Neutrophil (primary cell): ENCODE measurements around the gene ORAI2.

ENCODE experiments used
- H3K27ac ChIP-seq: fragments of 200-600 bp; sonication (generic); 2 replicates; pipeline ENCODE4 v1.5.1; 2016; ENCODE audit warnings: mild to moderate bottlenecking, moderate library complexity
- H3K27me3 ChIP-seq: fragments of 200-600 bp; sonication (generic); 2 replicates; pipeline ENCODE4 v1.6.0; 2016; ENCODE audit warnings: mild to moderate bottlenecking
- H3K36me3 ChIP-seq: fragments of 200-600 bp; sonication (generic); 2 replicates; pipeline ENCODE4 v1.5.1; 2017
- H3K4me1 ChIP-seq, 2 experiments: fragments of 200-600 bp in 1 of 2; sonication (generic) in 1 of 2; 1 replicate in 1 of 2; 2 replicates in 1 of 2; pipeline versions ENCODE4 v1.5.1 to v1.6.1; 2013 to 2016; ENCODE audit warnings: low read depth in 1 of 2, low read length in 1 of 2, mild to moderate bottlenecking in 1 of 2, moderate library complexity in 1 of 2; ENCODE audit not compliant: control insufficient read depth in 1 of 2, insufficient read depth in 1 of 2
- H3K4me3 ChIP-seq, 2 experiments: fragments of 200-600 bp in 1 of 2; sonication (generic) in 1 of 2; 1 replicate in 1 of 2; 2 replicates in 1 of 2; pipeline ENCODE4 v1.5.1; 2013 to 2016; ENCODE audit warnings: low read depth in 1 of 2, low read length in 1 of 2, mild to moderate bottlenecking in 1 of 2, moderate library complexity in 1 of 2
- H3K9me3 ChIP-seq: fragments of 200-600 bp; sonication (generic); 2 replicates; pipeline ENCODE4 v1.5.1; 2016
- CTCF ChIP-seq: fragments of 200-600 bp; sonication (generic); IDR thresholded peaks from 2 replicates; pipeline ENCODE4 v1.5.1; 2016; ENCODE audit warnings: antibody characterized with exemption

ORAI2 gene

GRCh38 chr7:102449136-102449535, 15.8 kb downstream of the ORAI2 start:
- Histone ChIP-seq H3K27me3 (no peaks in the 10 kb centered on the region), H3K4me1 (peaks cover 3 to 14% of the 10 kb centered on the region in 2 experiments), H3K4me3 (no peak overlapping the region), H3K27ac (no peak overlapping the region), H3K36me3 (peaks cover 88% of the 10 kb centered on the region), H3K9me3 (no peaks in the 10 kb centered on the region)
- no peak for TF ChIP-seq CTCF

- peak; percentile 14 for TF ChIP-seq CTCF
- Histone ChIP-seq H3K27ac (peak overlapping the region; percentile 45), H3K9me3 (no peaks in the 10 kb centered on the region), H3K36me3 (peaks cover 87% of the 10 kb centered on the region), H3K4me3 (no peak overlapping the region), H3K4me1 (peaks cover 0 to 5% of the 10 kb centered on the region in 2 experiments), H3K27me3 (no peaks in the 10 kb centered on the region)
These were observed 16.9 kb downstream of the ORAI2 start for GRCh38 chr7:102450242-102450641.

GRCh38 chr7:102451371-102452054, 18.1 kb downstream of the ORAI2 start:
- Histone ChIP-seq H3K4me1 (no peaks in the 10 kb centered on the region), H3K27me3 (no peaks in the 10 kb centered on the region), H3K9me3 (no peaks in the 10 kb centered on the region), H3K36me3 (peaks cover 87% of the 10 kb centered on the region), H3K27ac (peak overlapping the region; percentile 13), H3K4me3 (no peak overlapping the region)
- TF ChIP-seq CTCF: no peak

- Histone ChIP-seq H3K9me3 (no peaks in the 10 kb centered on the region), H3K4me1 (no peaks in the 10 kb centered on the region)
- TF ChIP-seq CTCF: no peak
These were observed 19.1 kb downstream of the ORAI2 start for GRCh38 chr7:102452451-102452850.

GRCh38 chr7:102453319-102453718, 19.9 kb downstream of the ORAI2 start:
- peak overlapping the region; percentile 33 for H3K27ac ChIP-seq
- no peaks in the 10 kb centered on the region for H3K4me1 ChIP-seq
- H3K9me3 ChIP-seq: no peaks in the 10 kb centered on the region
- no peaks in the 10 kb centered on the region for H3K27me3 ChIP-seq
- H3K36me3 ChIP-seq: peaks cover 87% of the 10 kb centered on the region
- TF ChIP-seq CTCF: no peak
- H3K4me3 ChIP-seq: no peak overlapping the region

More at GRCh38 chr7:102452451-102452850, 19.1 kb downstream of the ORAI2 start:
- Histone ChIP-seq H3K27ac (peak overlapping the region; percentile 33), H3K4me3 (no peak overlapping the region), H3K27me3 (no peaks in the 10 kb centered on the region), H3K36me3 (peaks cover 87% of the 10 kb centered on the region)
